Retinal pigment epithelial cell (primary cell): Measurements from ENCODE around the gene AHRR.
"Not testable (repeated sequence)": the region's sequence is repeated elsewhere in the genome, so short reads cannot be mapped to it uniquely, and the experiment has no call there.

Experiments used
- DNase-seq: peaks from one replicate; pipeline ENCODE4 v3.0.0-alpha.2; 2010; ENCODE audit warnings: low read depth
- H3K4me3 ChIP-seq: 2 replicates; pipeline ENCODE4 v1.5.1; 2011; ENCODE audit warnings: mild to moderate bottlenecking, low read length, control low read depth, moderate library complexity
- CTCF ChIP-seq: conservative IDR thresholded peaks from 2 replicates; pipeline ENCODE4 v1.5.1; 2011; ENCODE audit warnings: low read depth, low read length, control low read depth, inconsistent platforms

Gene AHRR

GRCh38 chr5:298737-299125 lies 22.8 kb upstream of the AHRR start:
- no peak for DNase-seq
- no peak for TF ChIP-seq CTCF
- H3K4me3 ChIP-seq, result no peak overlapping the region

GRCh38 chr5:299921-300320 lies 21.6 kb upstream of the AHRR start:
- DNase-seq, H3K4me3 ChIP-seq: not testable (repeated sequence)

GRCh38 chr5:300691-301435 lies 20.7 kb upstream of the AHRR start:
- DNase-seq, H3K4me3 ChIP-seq: not testable (repeated sequence)

- DNase-seq, H3K4me3 ChIP-seq: not testable (repeated sequence)
These were observed 19.1 kb upstream of the AHRR start for GRCh38 chr5:302416-302815.

- TF ChIP-seq CTCF, result no peak
- no peak for DNase-seq
- H3K4me3 ChIP-seq, result no peak overlapping the region
These were observed 18.5 kb upstream of the AHRR start for GRCh38 chr5:302966-303365.

GRCh38 chr5:303741-304140 lies 17.8 kb upstream of the AHRR start:
- DNase-seq, H3K4me3 ChIP-seq: not testable (repeated sequence)

- no peak overlapping the region for H3K4me3 ChIP-seq
- no peak for DNase-seq
- no peak for TF ChIP-seq CTCF
These were observed 16.5 kb upstream of the AHRR start for GRCh38 chr5:305050-305449.

GRCh38 chr5:305459-305858 lies 16.1 kb upstream of the AHRR start:
- no peak overlapping the region for H3K4me3 ChIP-seq
- no peak for TF ChIP-seq CTCF
- no peak for DNase-seq

- no peak for DNase-seq
These were observed 15.3 kb upstream of the AHRR start for GRCh38 chr5:306011-306805.

More at GRCh38 chr5:306011-306805, 15.3 kb upstream of the AHRR start:
- no peak for TF ChIP-seq CTCF
- no peak overlapping the region for H3K4me3 ChIP-seq
